Suprapubic skin (tissue), 3 donors: ENCODE results near the gene CELA3A.

Source experiments
- EP300 ChIP-seq: sonication (generic); formaldehyde crosslinking; IDR thresholded peaks from one replicate; pipeline ENCODE4 v1.6.1; 2017; ENCODE audit warnings: antibody characterized with exemption
- POLR2A ChIP-seq, 2 donors: fragments of 450-650 bp; IDR thresholded peaks; one replicate each; pipeline ENCODE4 v1.6.1; 2017; ENCODE audit warnings: antibody characterized with exemption in 2 of 2, mild to moderate bottlenecking in 2 of 2, moderate library complexity in 2 of 2
- TF ChIP-seq, protein P1 (sequence below), 2 donors: fragments of 200-600 bp in 1 of 2; fragments of 450-650 bp in 1 of 2; sonication (generic) in 1 of 2; IDR thresholded peaks; one replicate each; pipeline ENCODE4 v1.5.1; 2016 to 2019; ENCODE audit warnings: antibody characterized with exemption in 2 of 2, mild to moderate bottlenecking in 1 of 2, moderate library complexity in 1 of 2

- TF ChIP-seq, protein P1, sequence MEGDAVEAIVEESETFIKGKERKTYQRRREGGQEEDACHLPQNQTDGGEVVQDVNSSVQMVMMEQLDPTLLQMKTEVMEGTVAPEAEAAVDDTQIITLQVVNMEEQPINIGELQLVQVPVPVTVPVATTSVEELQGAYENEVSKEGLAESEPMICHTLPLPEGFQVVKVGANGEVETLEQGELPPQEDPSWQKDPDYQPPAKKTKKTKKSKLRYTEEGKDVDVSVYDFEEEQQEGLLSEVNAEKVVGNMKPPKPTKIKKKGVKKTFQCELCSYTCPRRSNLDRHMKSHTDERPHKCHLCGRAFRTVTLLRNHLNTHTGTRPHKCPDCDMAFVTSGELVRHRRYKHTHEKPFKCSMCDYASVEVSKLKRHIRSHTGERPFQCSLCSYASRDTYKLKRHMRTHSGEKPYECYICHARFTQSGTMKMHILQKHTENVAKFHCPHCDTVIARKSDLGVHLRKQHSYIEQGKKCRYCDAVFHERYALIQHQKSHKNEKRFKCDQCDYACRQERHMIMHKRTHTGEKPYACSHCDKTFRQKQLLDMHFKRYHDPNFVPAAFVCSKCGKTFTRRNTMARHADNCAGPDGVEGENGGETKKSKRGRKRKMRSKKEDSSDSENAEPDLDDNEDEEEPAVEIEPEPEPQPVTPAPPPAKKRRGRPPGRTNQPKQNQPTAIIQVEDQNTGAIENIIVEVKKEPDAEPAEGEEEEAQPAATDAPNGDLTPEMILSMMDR (IDR thresholded peaks at IDR 0.05), result no peak
- no peak for TF ChIP-seq POLR2A (IDR thresholded peaks at IDR 0.05)
- no peak for TF ChIP-seq EP300
Measured at GRCh38 chr1:22056936-22057335, 55.5 kb downstream of the CELA3A start.
